Measurements from ENCODE around the gene SERF1A.
"Not testable (repeated sequence)": the region's sequence is repeated elsewhere in the genome, so short reads cannot be mapped to it uniquely, and the experiment has no call there.

The SERF1A gene

DNA sequence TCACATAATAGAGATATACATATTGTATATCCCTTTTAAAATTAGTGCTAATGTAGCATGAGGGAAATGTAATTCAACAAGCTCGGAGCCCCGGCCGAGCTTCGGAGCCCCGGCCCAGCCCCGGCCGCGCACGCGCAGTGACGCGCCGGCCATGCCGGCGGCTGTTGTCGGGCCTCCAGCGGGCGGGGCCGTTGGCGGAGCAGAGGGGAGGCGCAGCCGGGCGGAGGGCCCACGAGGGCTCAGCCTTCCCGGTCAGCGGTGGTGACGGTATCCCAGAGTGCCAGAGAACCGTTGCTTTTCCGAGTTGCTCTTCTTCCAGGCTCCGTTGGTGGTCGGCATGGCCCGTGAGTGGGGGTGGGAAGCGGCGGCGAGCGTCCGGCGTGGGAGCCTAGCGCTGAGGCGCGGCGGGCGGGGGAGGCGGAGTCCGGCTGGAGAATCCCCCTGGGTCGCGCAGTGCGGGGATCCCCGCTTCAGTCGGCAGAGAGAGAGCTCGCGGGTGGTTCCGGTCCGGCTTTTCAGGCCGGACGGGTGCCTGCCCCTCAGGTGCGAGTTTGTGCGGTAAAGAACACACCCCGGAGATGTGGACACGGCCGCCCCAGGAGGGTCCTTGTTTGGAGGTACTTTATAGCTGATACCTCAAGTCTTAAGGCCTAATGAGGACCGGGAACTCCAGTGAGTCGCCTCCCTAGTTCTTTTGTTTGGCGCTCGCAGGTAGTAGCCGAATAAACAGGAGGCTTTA lies at the start of gene SERF1A:
Gene SERF1A, plus strand, starts transcription at position 137 of the 739 bp plus-strand sequence. Its CDS starts 201 bp downstream, at position 338.
- not testable (repeated sequence) for DNase-seq

- not testable (repeated sequence) for DNase-seq
These were observed 33.7 kb upstream of the SERF1A start for GRCh38 chr5:70866778-70867177.

- DNase-seq = not testable (repeated sequence)
These were observed 29.8 kb upstream of the SERF1A start for GRCh38 chr5:70870626-70871025.

DNA sequence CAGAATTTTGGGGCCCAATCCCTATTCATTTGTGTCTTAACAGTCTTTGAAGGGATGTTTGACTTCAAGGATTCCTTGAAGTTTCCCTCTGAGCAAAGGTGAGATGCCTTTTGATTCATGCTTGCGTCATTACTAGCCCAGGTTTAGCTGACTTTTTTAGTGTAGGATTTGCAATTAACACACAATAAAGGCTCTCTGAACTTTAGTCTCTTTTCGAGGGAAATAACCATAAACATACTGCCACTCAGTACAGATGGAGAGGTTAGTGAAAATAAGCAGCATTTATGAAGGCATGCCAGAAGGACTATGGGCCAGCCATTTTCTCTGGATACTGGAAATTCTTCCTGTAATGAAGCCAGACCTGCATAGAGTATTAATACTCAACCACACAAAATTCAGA lies 4.4 kb upstream of the SERF1A start:
- DNase-seq = not testable (repeated sequence)

DNA sequence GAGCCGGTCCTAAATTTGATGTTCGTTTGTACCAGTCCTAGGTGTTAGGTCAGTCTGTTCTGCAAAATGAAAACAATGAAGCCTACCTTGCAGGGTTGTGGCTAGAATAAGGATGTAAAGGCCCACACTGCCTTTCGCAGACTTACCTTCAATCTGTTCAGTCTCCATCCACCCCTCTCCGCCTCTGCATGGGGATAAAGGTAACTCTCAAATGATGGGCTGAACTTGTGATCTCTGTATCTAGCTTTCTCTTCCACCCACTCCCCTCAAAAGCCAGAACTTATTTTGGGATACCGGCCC lies 753 bp downstream of the SERF1A start:
- not testable (repeated sequence) for DNase-seq

DNA sequence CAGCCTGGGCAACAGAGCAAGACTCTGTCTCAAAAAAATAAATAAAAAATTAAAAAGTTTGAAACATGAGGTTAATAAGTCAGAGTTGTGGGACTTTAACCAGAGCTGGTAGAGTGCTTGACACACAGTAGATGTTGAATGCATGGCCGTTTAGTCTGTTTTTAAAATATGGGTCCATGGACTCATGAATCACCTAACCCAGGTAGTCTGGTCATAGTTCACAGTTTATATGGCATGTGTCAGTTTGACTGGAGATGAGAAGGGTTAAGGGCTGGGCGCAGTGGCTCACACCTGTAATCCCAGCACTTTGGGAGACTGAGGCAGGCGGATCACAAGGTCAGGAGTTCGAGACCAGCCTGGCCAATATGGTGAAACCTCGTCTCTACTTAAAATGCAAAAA lies 6.2 kb downstream of the SERF1A start:
- DNase-seq = not testable (repeated sequence)

- not testable (repeated sequence) for DNase-seq
These were observed 16.4 kb downstream of the SERF1A start for GRCh38 chr5:70916829-70917228.

DNA sequence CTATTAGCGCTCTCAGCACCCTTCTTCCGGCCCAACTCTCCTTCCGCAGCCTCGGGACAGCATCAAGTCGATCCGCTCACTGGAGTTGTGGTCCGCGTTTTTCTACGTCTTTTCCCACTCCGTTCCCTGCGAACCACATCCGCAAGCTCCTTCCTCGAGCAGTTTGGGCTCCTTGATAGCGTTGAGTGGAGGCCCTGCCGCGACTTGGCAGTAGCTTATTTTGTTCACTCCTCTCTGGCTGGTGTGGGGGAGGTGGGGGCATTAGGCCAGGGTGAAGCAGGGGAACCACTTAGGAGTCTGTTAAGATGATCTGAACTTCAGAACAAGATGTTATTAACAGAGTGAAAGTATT lies 24.7 kb downstream of the SERF1A start:
- DNase-seq = not testable (repeated sequence)

- DNase-seq = not testable (repeated sequence)
These were observed 31.4 kb downstream of the SERF1A start for GRCh38 chr5:70931709-70932368.

- DNase-seq = not testable (repeated sequence)
These were observed 32.1 kb downstream of the SERF1A start for GRCh38 chr5:70932560-70932959.

GRCh38 chr5:70953068-70953467 lies 52.6 kb downstream of the SERF1A start:
- not testable (repeated sequence) for DNase-seq
